ENCODE results near the gene TBC1D5.
"Not testable (repeated sequence)": the region's sequence is repeated elsewhere in the genome, so short reads cannot be mapped to it uniquely, and the experiment has no call there.

Gene TBC1D5

GRCh38 chr3:17394541-17395155 is 347.8 kb downstream of the TBC1D5 start (continued):
- no peak for TF ChIP-seq POU6F1 (CRISPR knock-in tag; IDR thresholded peaks at IDR 0.05; ENCODE audit: borderline replicate concordance, low read depth)

- not testable (repeated sequence) for ATAC-seq
- peak; percentile 55 for TF ChIP-seq ZNF8 (CRISPR knock-in tag; IDR thresholded peaks at IDR 0.05)
These were observed 349.9 kb downstream of the TBC1D5 start for GRCh38 chr3:17392516-17392915.

- no peak for TF ChIP-seq ISL1 (CRISPR knock-in tag; IDR thresholded peaks at IDR 0.05)
- TF ChIP-seq ZNF565 (CRISPR knock-in tag; conservative IDR thresholded peaks at IDR 0.05; ENCODE audit: low read depth), result no peak
- TF ChIP-seq TSHZ2 (CRISPR knock-in tag; IDR thresholded peaks at IDR 0.05), result no peak
- TF ChIP-seq ZFP30 (CRISPR knock-in tag; IDR thresholded peaks at IDR 0.05), result no peak
- TF ChIP-seq CSDC2 (CRISPR knock-in tag; IDR thresholded peaks at IDR 0.05), result no peak
- no peak for TF ChIP-seq BACH2 (CRISPR knock-in tag; IDR thresholded peaks at IDR 0.05; ENCODE audit: borderline replicate concordance)
- no peak for TF ChIP-seq ZNF70 (CRISPR knock-in tag; IDR thresholded peaks at IDR 0.05)
- no peak for TF ChIP-seq ESRRG (CRISPR knock-in tag; IDR thresholded peaks at IDR 0.05)
- no peak for TF ChIP-seq PATZ1 (CRISPR knock-in tag; IDR thresholded peaks at IDR 0.05; ENCODE audit: borderline replicate concordance)
- no peak for TF ChIP-seq ARNTL (CRISPR knock-in tag; IDR thresholded peaks at IDR 0.05; ENCODE audit: borderline replicate concordance, low read depth)
- ATAC-seq, result no peak
These were observed 351.6 kb downstream of the TBC1D5 start for GRCh38 chr3:17390785-17391184.

GRCh38 chr3:17387108-17387507 is 355.3 kb downstream of the TBC1D5 start:
- no peak for TF ChIP-seq ZFP3 (CRISPR knock-in tag; IDR thresholded peaks at IDR 0.05)
- no peak for TF ChIP-seq POU6F1 (CRISPR knock-in tag; IDR thresholded peaks at IDR 0.05; ENCODE audit: borderline replicate concordance, low read depth)
- no peak for TF ChIP-seq ZNF8 (CRISPR knock-in tag; IDR thresholded peaks at IDR 0.05)
- no peak for TF ChIP-seq OSR1 (CRISPR knock-in tag; IDR thresholded peaks at IDR 0.05)
- TF ChIP-seq ISL1 (CRISPR knock-in tag; IDR thresholded peaks at IDR 0.05), result no peak
- TF ChIP-seq TSHZ2 (CRISPR knock-in tag; IDR thresholded peaks at IDR 0.05), result no peak
- no peak for TF ChIP-seq PATZ1 (CRISPR knock-in tag; IDR thresholded peaks at IDR 0.05; ENCODE audit: borderline replicate concordance)
- TF ChIP-seq ZNF70 (CRISPR knock-in tag; IDR thresholded peaks at IDR 0.05), result no peak
- no peak for ATAC-seq

Data from SK-N-SH treated with all-trans-retinoic acid at 6 μM for 48 hours (cell line).